GM06990 (cell line): ENCODE measurements around the gene DPP10.

ENCODE experiments used
- DNase-seq: peaks from one replicate; pipeline ENCODE4 v3.0.0-alpha.2; 2011; ENCODE audit not compliant: insufficient read length; ENCODE audit errors: extremely low read depth
- H3K27me3 ChIP-seq: replicated peaks from 2 replicates; pipeline ENCODE4 v1.6.0; 2011; ENCODE audit warnings: low read length; ENCODE audit not compliant: control insufficient read depth, insufficient read depth
- H3K36me3 ChIP-seq: 2 replicates; pipeline ENCODE4 v1.5.1; 2011; ENCODE audit warnings: low read length; ENCODE audit not compliant: control insufficient read depth, insufficient read depth
- H3K4me3 ChIP-seq: replicated peaks from 2 replicates; pipeline ENCODE4 v1.5.1; 2011; ENCODE audit warnings: low read depth, mild to moderate bottlenecking, control low read depth, low read length
- TF ChIP-seq, protein P1 (sequence below): IDR thresholded peaks from 2 replicates; pipeline ENCODE4 v1.5.1; 2011; ENCODE audit warnings: low read length, control low read depth, mild to moderate bottlenecking, inconsistent platforms; ENCODE audit not compliant: insufficient read depth, poor library complexity, severe bottlenecking

The DPP10 gene

DNA sequence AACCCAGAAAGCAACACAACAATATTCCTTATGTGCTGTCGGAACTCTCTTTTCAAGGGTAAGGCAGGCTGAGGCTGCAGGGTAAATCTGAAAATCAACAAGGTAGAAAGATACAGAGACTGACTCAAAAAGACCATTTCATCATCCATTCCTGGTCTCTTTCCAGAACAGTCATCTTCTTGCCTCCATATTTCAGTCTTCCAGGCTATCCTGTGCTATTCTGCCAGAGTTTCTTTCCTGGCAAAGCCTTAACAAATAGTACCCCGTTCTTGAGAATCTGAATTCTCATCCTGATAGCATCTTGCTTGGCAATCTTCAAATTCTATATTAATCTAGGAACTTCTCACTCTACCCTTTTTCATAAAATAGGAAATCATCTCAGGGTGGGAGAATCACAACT lies 15.5 kb downstream of the DPP10 start:
- no peaks in the 10 kb centered on the region for H3K27me3 ChIP-seq
- no peaks in the 10 kb centered on the region for H3K36me3 ChIP-seq
- no peak overlapping the region for H3K4me3 ChIP-seq
- no peak for DNase-seq
- TF ChIP-seq, protein P1, sequence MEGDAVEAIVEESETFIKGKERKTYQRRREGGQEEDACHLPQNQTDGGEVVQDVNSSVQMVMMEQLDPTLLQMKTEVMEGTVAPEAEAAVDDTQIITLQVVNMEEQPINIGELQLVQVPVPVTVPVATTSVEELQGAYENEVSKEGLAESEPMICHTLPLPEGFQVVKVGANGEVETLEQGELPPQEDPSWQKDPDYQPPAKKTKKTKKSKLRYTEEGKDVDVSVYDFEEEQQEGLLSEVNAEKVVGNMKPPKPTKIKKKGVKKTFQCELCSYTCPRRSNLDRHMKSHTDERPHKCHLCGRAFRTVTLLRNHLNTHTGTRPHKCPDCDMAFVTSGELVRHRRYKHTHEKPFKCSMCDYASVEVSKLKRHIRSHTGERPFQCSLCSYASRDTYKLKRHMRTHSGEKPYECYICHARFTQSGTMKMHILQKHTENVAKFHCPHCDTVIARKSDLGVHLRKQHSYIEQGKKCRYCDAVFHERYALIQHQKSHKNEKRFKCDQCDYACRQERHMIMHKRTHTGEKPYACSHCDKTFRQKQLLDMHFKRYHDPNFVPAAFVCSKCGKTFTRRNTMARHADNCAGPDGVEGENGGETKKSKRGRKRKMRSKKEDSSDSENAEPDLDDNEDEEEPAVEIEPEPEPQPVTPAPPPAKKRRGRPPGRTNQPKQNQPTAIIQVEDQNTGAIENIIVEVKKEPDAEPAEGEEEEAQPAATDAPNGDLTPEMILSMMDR, result no peak

DNA sequence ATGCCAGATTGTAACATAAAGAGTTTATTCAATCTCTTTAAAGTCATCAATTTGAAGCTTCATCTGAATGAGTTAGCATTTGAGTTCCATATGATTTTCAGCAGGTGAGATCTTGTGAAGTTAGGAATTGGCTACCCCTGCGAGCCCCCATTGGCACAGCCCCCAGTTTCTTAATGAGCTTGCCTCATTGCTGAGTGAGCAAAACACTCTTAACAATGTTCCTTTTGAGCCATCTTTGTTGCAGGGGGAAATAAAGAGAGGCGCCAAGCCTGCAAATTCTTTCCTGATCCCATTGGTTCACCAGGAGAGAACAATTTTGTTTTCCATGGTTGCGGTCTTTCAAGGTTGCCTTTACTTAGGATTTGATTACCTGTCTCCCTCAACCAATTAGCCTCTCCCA lies 18.7 kb downstream of the DPP10 start:
- TF ChIP-seq, protein P1, result no peak
- no peak overlapping the region for H3K4me3 ChIP-seq
- H3K36me3 ChIP-seq, result no peaks in the 10 kb centered on the region
- DNase-seq, result no peak
- no peaks in the 10 kb centered on the region for H3K27me3 ChIP-seq

DNA sequence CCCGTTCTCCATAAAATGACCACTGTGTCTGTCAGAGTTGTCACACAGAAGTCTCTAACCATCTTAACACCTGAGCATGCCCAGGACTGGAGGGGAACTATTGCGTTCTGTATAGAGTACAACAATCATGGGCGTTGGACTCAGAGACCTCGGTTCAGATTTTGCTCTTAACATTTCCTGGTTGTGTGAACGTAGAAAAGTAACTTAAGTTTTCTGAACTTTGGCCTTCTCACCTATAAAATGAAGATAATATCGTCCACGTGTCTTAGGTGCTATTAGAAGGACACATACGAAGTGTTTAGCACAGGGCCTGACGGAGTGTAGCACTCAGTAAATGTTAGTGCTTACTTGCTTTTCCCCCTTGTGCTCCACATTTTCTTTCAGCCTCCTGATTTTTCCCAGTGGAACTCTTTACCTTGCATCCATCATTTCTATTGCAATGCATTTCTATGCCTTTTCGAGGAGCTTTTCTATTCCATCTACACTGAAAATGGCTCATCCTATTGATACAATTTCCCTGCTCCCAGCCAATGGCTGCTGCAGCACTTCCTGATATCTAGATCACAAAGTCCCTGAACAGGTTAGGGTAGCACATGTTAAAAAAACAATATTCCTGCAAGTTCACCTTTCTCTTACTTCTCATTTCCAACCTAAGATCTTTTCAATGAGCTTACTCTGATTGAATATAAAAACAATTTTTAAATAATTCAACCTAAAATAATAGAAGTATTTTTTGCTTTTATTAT lies 22.7 kb downstream of the DPP10 start:
- no peak overlapping the region for H3K4me3 ChIP-seq
- H3K27me3 ChIP-seq, result no peaks in the 10 kb centered on the region
- H3K36me3 ChIP-seq, result no peaks in the 10 kb centered on the region
- TF ChIP-seq, protein P1, result no peak
- DNase-seq, result no peak

DNA sequence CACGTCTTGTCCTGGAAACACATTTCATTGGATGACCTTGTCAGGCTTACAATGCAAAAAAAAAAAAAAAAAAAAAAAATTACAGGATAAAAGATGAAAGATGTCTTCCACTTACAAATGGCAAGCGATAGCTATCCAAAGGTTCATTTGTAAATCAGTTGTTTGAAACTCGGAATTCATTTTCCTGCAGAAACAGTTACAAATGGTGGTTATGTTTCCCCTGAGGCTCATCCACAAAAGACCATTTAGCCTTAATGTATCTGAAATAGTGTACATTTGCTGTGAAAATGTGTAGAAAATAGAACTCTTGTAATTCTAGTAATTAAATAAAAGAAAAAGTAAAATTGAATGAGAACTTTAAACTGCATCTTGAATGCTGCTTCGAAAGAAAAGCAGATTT lies 25.9 kb downstream of the DPP10 start:
- TF ChIP-seq, protein P1, result no peak
- H3K4me3 ChIP-seq, result no peak overlapping the region
- H3K27me3 ChIP-seq, result no peaks in the 10 kb centered on the region
- DNase-seq, result no peak
- H3K36me3 ChIP-seq, result no peaks in the 10 kb centered on the region

DNA sequence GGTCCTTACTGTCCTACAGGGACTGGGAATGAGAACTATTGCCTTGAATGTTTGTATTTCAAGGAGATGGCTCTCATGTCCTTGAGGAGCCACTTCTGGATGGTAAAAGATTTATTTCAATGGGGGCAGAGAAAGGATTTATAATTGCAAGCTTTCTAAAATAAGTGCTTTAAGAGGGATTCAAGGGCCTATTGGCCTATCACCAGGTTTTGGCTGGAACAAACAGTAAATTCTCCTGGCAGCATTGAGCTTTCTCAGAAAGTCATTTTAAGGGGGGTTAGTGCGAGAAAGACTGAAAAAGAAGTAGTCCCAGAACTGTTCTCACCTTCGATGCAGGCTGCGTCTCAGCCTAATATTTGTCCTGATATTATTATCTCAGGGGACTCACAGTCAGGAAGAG lies 29.8 kb downstream of the DPP10 start:
- TF ChIP-seq, protein P1, result no peak
- no peak for DNase-seq
- Histone ChIP-seq H3K36me3 (no peaks in the 10 kb centered on the region), H3K4me3 (no peak overlapping the region), H3K27me3 (no peaks in the 10 kb centered on the region)

DNA sequence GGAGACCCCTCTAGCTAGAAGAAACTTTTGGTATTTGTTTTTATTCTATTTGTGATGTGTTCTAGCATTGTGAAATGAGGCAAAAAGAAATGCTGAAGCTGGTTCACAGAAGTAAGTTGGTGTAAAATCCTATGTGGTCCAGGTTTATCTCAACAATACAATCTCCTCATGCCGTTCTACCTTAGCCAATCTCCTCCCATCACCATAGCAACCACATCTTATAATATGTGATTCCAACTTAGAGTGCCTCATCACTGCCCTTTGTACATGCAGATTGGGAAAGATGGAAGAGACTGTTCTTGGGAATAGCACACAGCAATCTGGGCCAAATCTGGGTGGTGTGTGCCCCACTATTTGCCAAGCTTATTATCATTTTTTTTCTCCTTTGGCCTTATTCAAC lies 30.3 kb downstream of the DPP10 start:
- Histone ChIP-seq H3K4me3 (no peak overlapping the region), H3K27me3 (no peaks in the 10 kb centered on the region), H3K36me3 (no peaks in the 10 kb centered on the region)
- no peak for DNase-seq
- TF ChIP-seq, protein P1, result no peak
